IPS-20b (cell line): ENCODE measurements around the gene DENND11.
A peak's percentile ranks its signal among the peaks of the same experiment; 100 is the strongest.

Experiments
- H3K27ac ChIP-seq: one replicate; pipeline ENCODE4 v1.5.1; 2013; ENCODE audit warnings: low read length
- H3K27me3 ChIP-seq: 2 replicates; pipeline ENCODE4 v1.6.1; 2013; ENCODE audit warnings: mild to moderate bottlenecking, low read length, inconsistent platforms; ENCODE audit not compliant: insufficient read depth
- H3K36me3 ChIP-seq: 2 replicates; pipeline ENCODE4 v1.6.1; 2013; ENCODE audit warnings: low read depth, mild to moderate bottlenecking, inconsistent platforms, low read length, moderate library complexity; ENCODE audit not compliant: insufficient read depth
- H3K4me1 ChIP-seq: 2 replicates; pipeline ENCODE4 v1.6.1; 2013; ENCODE audit warnings: mild to moderate bottlenecking, control low read depth, inconsistent platforms, low read length, moderate library complexity; ENCODE audit not compliant: insufficient read depth
- H3K4me3 ChIP-seq: 2 replicates; pipeline ENCODE4 v1.5.1; 2013; ENCODE audit warnings: mild to moderate bottlenecking, low read length, inconsistent platforms
- H3K9ac ChIP-seq: 2 replicates; pipeline ENCODE4 v1.6.1; 2013; ENCODE audit warnings: low read depth, mild to moderate bottlenecking, inconsistent platforms, low read length, moderate library complexity
- H3K9me3 ChIP-seq: 2 replicates; pipeline ENCODE4 v1.6.1; 2013; ENCODE audit warnings: mild to moderate bottlenecking, low read depth, low read length, inconsistent platforms; ENCODE audit not compliant: insufficient read depth

DENND11 gene, protein sequence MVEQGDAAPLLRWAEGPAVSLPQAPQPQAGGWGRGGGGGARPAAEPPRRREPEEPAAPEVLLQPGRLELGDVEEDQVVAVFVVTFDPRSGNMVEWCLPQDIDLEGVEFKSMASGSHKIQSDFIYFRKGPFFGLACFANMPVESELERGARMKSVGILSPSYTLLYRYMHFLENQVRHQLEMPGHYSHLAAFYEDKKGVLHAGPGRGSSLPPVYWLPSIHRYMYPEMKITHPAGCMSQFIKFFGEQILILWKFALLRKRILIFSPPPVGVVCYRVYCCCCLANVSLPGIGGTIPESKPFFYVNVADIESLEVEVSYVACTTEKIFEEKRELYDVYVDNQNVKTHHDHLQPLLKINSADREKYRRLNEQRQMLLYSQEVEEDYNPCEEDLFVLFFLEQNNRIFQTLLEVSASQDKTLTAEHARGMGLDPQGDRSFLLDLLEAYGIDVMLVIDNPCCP

GRCh38 chr7:141702047-141702567, at the start of gene DENND11:
Gene DENND11 (minus strand): TSS chr7:141702166. CDS start chr7:141702153, 13 bp downstream.
- H3K9ac ChIP-seq: peak within 1 kb of the TSS; percentile 69; the same call in 1 of the 2 replicates
- H3K27ac ChIP-seq: no peak within 1 kb of the TSS
- peaks cover 30% of the 10 kb centered on the region for H3K27me3 ChIP-seq
- peak within 1 kb of the TSS; percentile 88 for H3K4me3 ChIP-seq
- H3K36me3 ChIP-seq: no peaks in the 10 kb centered on the region
- peaks cover 24% of the 10 kb centered on the region for H3K4me1 ChIP-seq
- H3K9me3 ChIP-seq: no peaks in the 10 kb centered on the region

DNA sequence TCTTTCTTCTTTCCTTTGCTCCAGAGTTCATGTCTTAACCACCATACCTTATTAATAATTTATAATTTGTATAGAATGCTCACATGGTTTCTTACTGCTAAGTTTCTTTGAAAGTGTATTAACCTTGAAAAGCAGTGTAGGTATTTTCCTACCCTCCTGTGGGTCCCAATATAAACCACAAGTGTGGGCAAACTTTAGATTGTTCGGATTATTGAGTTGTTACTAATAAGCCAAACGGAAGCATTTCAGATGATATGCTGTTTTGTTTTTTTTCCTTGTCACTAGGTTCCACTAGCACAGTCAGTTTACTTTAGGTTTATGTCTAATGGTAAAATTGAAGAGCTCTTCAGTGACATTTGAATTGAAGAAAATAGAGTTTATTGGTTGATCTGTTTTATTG, 46.4 kb upstream of the DENND11 start:
- peaks cover 99% of the 10 kb centered on the region for H3K36me3 ChIP-seq
- no peak overlapping the region for H3K4me3 ChIP-seq
- H3K27me3 ChIP-seq: no peaks in the 10 kb centered on the region
- H3K27ac ChIP-seq: no peak overlapping the region
- H3K9me3 ChIP-seq: peaks cover 33% of the 10 kb centered on the region; the same call in 1 of the 2 replicates
- no peak overlapping the region for H3K9ac ChIP-seq
- H3K4me1 ChIP-seq: no peaks in the 10 kb centered on the region

- no peaks in the 10 kb centered on the region for H3K27me3 ChIP-seq
- H3K4me3 ChIP-seq: no peak overlapping the region
- H3K36me3 ChIP-seq: peaks cover 98% of the 10 kb centered on the region
- H3K4me1 ChIP-seq: 0 out of 2 replicates have a peak, but pooled peaks cover 4% of the 10 kb centered on the region
- H3K9ac ChIP-seq: no peak overlapping the region
- H3K27ac ChIP-seq: no peak overlapping the region
- H3K9me3 ChIP-seq: 0 out of 2 replicates have a peak, but pooled peaks cover 4% of the 10 kb centered on the region
Observed at GRCh38 chr7:141744131-141744530, 42.2 kb upstream of the DENND11 start.

- Histone ChIP-seq H3K27ac (no peak overlapping the region), H3K36me3 (peaks cover 80% of the 10 kb centered on the region), H3K9ac (no peak overlapping the region), H3K4me1 (0 out of 2 replicates have a peak, but pooled peaks cover 5% of the 10 kb centered on the region), H3K9me3 (no peaks in the 10 kb centered on the region), H3K4me3 (no peak overlapping the region), H3K27me3 (no peaks in the 10 kb centered on the region)
Observed at GRCh38 chr7:141742229-141742628, 40.3 kb upstream of the DENND11 start.

DNA sequence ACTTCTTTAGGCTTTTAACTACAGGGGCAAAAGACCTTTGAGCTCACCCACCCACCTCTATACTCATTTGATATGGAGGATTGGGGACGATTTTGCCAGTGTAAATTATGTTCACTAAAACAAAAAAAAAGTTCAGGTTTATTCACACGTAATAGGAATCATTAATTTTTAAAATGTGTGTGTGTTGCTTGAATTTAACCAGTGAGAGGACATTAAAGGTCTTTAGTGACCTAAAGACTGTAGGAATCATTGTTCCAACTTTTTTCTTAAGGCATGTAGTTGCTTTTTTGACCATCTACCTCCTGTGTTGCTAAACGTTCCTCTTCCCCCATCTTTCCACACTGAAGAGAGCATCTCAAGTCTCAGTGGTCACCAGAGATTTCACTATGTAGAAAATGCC, 37.3 kb upstream of the DENND11 start:
- H3K9ac ChIP-seq: peak overlapping the region; percentile 97
- H3K36me3 ChIP-seq: peaks cover 50% of the 10 kb centered on the region
- H3K4me1 ChIP-seq: 0 out of 2 replicates have a peak, but pooled peaks cover 7% of the 10 kb centered on the region
- peak overlapping the region; percentile 97 for H3K4me3 ChIP-seq
- H3K9me3 ChIP-seq: no peaks in the 10 kb centered on the region
- H3K27ac ChIP-seq: no peak overlapping the region
- H3K27me3 ChIP-seq: no peaks in the 10 kb centered on the region

- Histone ChIP-seq H3K27ac (peak overlapping the region; percentile 85), H3K4me1 (0 out of 2 replicates have a peak, but pooled peaks cover 7% of the 10 kb centered on the region), H3K4me3 (peak overlapping the region; percentile 97), H3K36me3 (peaks cover 44% of the 10 kb centered on the region), H3K9ac (peak overlapping the region; percentile 97), H3K27me3 (no peaks in the 10 kb centered on the region), H3K9me3 (no peaks in the 10 kb centered on the region)
Observed at GRCh38 chr7:141738592-141739013, 36.6 kb upstream of the DENND11 start.

GRCh38 chr7:141737836-141738591, 36.0 kb upstream of the DENND11 start, which contains the start of gene SSBP1:
Gene SSBP1 (plus strand): TSS chr7:141738358. CDS start chr7:141739167, 809 bp downstream.
- Histone ChIP-seq H3K36me3 (peaks cover 38% of the 10 kb centered on the region), H3K4me1 (0 out of 2 replicates have a peak, but pooled peaks cover 7% of the 10 kb centered on the region), H3K4me3 (peak within 1 kb of the TSS; percentile 97), H3K9me3 (no peaks in the 10 kb centered on the region), H3K27ac (peak within 1 kb of the TSS; percentile 85), H3K9ac (peak within 1 kb of the TSS; percentile 97), H3K27me3 (no peaks in the 10 kb centered on the region)

DNA sequence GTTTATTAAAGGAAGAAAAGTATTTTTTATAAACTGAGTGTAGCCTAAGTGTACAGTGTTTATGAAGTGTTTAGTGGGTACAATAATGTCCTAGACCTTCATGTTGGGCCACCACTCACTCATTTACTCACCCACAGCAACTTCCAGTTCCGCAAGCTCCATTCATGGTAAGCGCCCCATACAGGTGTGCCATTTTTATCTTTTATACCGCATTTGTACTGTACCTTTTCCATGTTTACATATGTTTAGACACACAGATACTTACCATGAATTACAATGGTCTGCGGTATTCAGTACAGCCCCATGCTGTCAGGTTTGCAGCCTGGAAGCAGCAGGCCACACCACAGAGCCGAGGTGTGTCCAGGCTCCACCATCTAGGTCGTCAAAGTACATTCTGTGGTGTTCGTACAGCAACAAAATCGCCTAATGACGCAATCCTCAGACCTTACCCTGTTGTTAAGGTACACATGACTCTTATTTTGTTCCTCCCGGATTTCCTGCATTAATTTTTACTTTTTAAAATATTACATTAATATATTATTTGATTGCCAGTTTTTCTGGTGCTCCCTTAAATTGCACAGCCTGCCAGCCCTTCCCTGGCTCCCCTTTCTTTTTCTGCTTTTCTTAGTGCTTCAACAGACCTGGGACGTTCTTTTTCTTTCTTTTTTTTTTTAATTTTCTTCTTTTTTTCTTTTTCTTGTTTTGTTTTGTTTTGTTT, 35.3 kb upstream of the DENND11 start:
- Histone ChIP-seq H3K9ac (no peak overlapping the region; the same call in 1 of the 2 replicates), H3K27me3 (no peaks in the 10 kb centered on the region), H3K9me3 (no peaks in the 10 kb centered on the region), H3K36me3 (peaks cover 32% of the 10 kb centered on the region), H3K27ac (no peak overlapping the region), H3K4me3 (peak overlapping the region; percentile 97; the same call in 1 of the 2 replicates), H3K4me1 (0 out of 2 replicates have a peak, but pooled peaks cover 7% of the 10 kb centered on the region)

DNA sequence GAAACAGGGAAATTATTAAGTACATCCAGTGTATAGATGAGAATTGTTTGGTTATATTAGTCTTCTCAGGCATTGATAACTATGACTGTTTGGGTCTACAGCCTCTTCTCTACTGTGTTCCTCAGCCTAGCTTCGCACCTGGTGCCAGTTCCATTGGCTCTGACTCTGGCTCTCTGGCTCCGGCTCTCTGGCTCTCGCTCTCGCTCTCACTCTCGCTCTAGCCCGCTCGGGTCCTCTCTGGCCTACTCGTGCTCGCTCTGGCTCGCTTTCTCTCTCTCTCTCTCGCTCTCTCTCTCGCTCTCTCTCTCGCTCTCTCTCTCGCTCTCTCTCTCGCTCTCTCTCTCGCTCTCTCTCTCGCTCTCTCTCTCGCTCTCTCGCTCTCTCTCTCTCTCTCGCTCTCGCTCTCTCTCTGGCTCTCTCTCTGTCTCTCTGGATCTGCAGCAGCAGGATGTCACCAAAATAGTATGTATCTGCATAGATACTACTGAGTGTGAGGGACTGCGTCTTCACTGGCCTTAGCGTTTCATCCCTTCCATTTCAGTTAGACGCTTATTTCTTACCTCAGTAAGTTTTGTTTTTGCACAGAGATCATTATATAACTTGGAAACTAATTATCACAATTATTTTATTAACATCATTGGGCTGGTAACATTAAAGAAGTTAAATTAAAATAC, 29.6 kb upstream of the DENND11 start:
- no peaks in the 10 kb centered on the region for H3K27me3 ChIP-seq
- no peaks in the 10 kb centered on the region for H3K4me1 ChIP-seq
- H3K9me3 ChIP-seq: no peaks in the 10 kb centered on the region
- H3K4me3 ChIP-seq: no peak overlapping the region
- no peak overlapping the region for H3K9ac ChIP-seq
- H3K27ac ChIP-seq: no peak overlapping the region
- no peaks in the 10 kb centered on the region for H3K36me3 ChIP-seq

GRCh38 chr7:141729020-141729419, 27.1 kb upstream of the DENND11 start:
- no peaks in the 10 kb centered on the region for H3K9me3 ChIP-seq
- no peak overlapping the region for H3K9ac ChIP-seq
- H3K27ac ChIP-seq: no peak overlapping the region
- no peaks in the 10 kb centered on the region for H3K36me3 ChIP-seq
- H3K27me3 ChIP-seq: no peaks in the 10 kb centered on the region
- no peak overlapping the region for H3K4me3 ChIP-seq
- H3K4me1 ChIP-seq: no peaks in the 10 kb centered on the region
